ENCODE measurements around the gene LGR6. TPM values are rescaled to one million over a fixed set of nuclear protein-coding genes. Genes with fewer than 3 reads are reported as not detected.

LGR6 gene
- total and polyA plus RNA-seq, 2 donors: 0.37 to 3.8 TPM

GRCh38 chr1:202221911-202222909 lies 28.6 kb downstream of the LGR6 start:
- no peak overlapping the region for H3K27ac ChIP-seq (ENCODE audit: low read depth)
- H3K4me1 ChIP-seq (ENCODE audit: insufficient read depth): no peaks in the 10 kb centered on the region
- DNase-seq (ENCODE audit: extremely low spot score): peak; percentile 73
- no peak overlapping the region for H3K4me3 ChIP-seq (ENCODE audit: low read depth, low read length)
- H3K36me3 ChIP-seq (ENCODE audit: insufficient read depth): no peaks in the 10 kb centered on the region
- 65% methylated on average over 19 of the region's 19 CpGs for WGBS

GRCh38 chr1:202223121-202223860 lies 29.7 kb downstream of the LGR6 start:
- no peak for DNase-seq (ENCODE audit: extremely low spot score)
- H3K4me3 ChIP-seq (ENCODE audit: low read depth, low read length): no peak overlapping the region
- 35% methylated on average over 7 of the region's 7 CpGs for WGBS
- no peaks in the 10 kb centered on the region for H3K4me1 ChIP-seq (ENCODE audit: insufficient read depth)
- no peaks in the 10 kb centered on the region for H3K36me3 ChIP-seq (ENCODE audit: insufficient read depth)
- H3K27ac ChIP-seq (ENCODE audit: low read depth): no peak overlapping the region

- Histone ChIP-seq H3K27ac (ENCODE audit: low read depth) (no peak overlapping the region), H3K36me3 (ENCODE audit: insufficient read depth) (no peaks in the 10 kb centered on the region), H3K4me3 (ENCODE audit: low read depth, low read length) (no peak overlapping the region), H3K4me1 (ENCODE audit: insufficient read depth) (no peaks in the 10 kb centered on the region)
- no peak for DNase-seq (ENCODE audit: extremely low spot score)
- 89% methylated on average over 8 of the region's 8 CpGs for WGBS
Observed at GRCh38 chr1:202224453-202224852, 30.9 kb downstream of the LGR6 start.

DNA sequence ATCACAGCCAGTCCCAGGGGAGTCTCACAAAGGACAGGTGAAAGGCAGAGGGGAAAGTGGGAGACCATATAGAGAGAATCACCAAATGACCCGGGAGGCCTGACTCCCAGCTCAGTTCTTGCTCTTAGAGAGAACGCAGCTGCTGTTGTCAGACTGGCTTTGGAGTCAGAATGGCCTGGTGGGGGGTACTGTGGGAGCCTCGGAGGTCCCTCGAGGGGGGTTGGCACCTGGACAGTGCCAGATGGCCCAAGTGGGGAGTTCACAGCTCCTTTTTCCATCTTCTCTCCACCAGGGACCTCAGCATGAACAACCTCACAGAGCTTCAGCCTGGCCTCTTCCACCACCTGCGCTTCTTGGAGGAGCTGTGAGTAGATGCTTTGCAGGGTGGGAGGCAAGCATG lies 31.5 kb downstream of the LGR6 start:
- no peak overlapping the region for H3K27ac ChIP-seq (ENCODE audit: low read depth)
- WGBS: 68% methylated on average over 5 of the region's 5 CpGs
- H3K36me3 ChIP-seq (ENCODE audit: insufficient read depth): no peaks in the 10 kb centered on the region
- H3K4me3 ChIP-seq (ENCODE audit: low read depth, low read length): no peak overlapping the region
- no peaks in the 10 kb centered on the region for H3K4me1 ChIP-seq (ENCODE audit: insufficient read depth)
- DNase-seq (ENCODE audit: extremely low spot score): no peak

DNA sequence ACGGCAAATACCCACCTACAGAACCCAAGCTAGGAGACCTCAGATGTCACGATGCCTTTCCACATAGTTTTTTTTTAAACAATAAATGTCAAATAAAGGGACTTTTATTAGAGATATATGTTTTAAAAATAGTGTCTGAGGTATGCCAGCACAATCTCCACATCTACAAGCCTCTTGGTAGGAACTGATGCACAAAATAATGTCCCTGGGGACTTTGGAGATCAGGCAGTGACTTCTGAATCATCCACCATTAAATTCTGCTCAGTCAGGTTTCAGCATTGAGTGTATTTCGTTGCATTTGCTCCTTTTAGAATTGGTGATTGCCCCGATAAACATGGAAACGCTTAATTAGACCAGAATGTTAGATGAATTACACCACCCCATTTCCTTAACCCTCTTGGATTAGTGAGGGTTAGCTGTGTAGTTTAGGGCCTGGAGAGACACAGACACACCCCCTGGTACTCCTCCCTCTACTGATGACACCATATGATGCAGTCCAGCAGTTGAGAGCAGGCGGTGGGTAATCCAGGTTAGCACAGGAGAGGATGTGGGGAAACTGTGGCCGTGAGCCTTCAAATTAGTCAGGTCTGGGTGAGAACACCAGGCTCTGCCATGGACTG lies 33.6 kb downstream of the LGR6 start:
- WGBS: 79% methylated on average over 7 of the region's 7 CpGs
- H3K36me3 ChIP-seq (ENCODE audit: insufficient read depth): no peaks in the 10 kb centered on the region
- no peak overlapping the region for H3K4me3 ChIP-seq (ENCODE audit: low read depth, low read length)
- no peak overlapping the region for H3K27ac ChIP-seq (ENCODE audit: low read depth)
- no peaks in the 10 kb centered on the region for H3K4me1 ChIP-seq (ENCODE audit: insufficient read depth)
- no peak for DNase-seq (ENCODE audit: extremely low spot score)

- 86% methylated on average over 2 of the region's 2 CpGs for WGBS
- Histone ChIP-seq H3K36me3 (ENCODE audit: insufficient read depth) (no peaks in the 10 kb centered on the region), H3K4me1 (ENCODE audit: insufficient read depth) (no peaks in the 10 kb centered on the region), H3K4me3 (ENCODE audit: low read depth, low read length) (no peak overlapping the region), H3K27ac (ENCODE audit: low read depth) (no peak overlapping the region)
- no peak for DNase-seq (ENCODE audit: extremely low spot score)
Observed at GRCh38 chr1:202227997-202228401, 34.4 kb downstream of the LGR6 start.

DNA sequence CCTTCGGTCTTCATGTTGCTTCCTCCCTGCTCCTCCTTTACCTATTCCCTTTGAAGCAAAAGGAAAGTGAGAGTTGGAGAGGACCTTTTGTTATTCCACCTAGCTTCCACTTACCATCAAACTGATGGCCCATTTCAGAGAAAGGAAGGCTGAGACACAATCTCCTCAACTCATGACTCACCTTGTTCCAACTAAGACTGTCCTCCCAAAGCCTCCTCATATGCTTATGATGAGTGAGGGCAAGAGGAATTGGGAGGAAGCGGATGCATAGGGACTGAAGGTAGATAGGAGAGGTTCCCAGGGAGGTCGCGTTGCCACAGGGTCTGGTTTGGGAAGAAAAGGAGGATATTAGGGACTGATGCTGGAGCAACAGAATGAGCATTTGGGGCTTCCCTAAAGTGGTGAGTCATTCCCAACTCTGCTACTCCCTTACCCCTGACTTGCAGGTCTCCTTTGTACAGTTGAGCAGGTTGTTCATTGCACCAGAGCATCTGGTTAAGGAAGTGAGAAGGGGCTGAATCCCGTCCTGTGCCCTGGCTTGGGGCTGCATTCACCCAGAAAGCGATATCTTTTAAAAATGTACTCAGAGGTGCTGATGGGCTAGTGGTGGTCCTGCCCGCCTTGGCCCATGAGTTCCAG lies 35.0 kb downstream of the LGR6 start:
- WGBS: 92% methylated on average over 7 of the region's 7 CpGs
- no peaks in the 10 kb centered on the region for H3K4me1 ChIP-seq (ENCODE audit: insufficient read depth)
- no peak overlapping the region for H3K4me3 ChIP-seq (ENCODE audit: low read depth, low read length)
- H3K27ac ChIP-seq (ENCODE audit: low read depth): no peak overlapping the region
- no peaks in the 10 kb centered on the region for H3K36me3 ChIP-seq (ENCODE audit: insufficient read depth)
- DNase-seq (ENCODE audit: extremely low spot score): no peak

GRCh38 chr1:202229376-202229775 lies 35.8 kb downstream of the LGR6 start:
- Histone ChIP-seq H3K4me3 (ENCODE audit: low read depth, low read length) (no peak overlapping the region), H3K27ac (ENCODE audit: low read depth) (no peak overlapping the region), H3K4me1 (ENCODE audit: insufficient read depth) (no peaks in the 10 kb centered on the region), H3K36me3 (ENCODE audit: insufficient read depth) (no peaks in the 10 kb centered on the region)
- DNase-seq (ENCODE audit: extremely low spot score): no peak
- WGBS: 35% methylated on average over 5 of the region's 5 CpGs

GRCh38 chr1:202230061-202230938 lies 36.7 kb downstream of the LGR6 start:
- 74% methylated on average over 10 of the region's 10 CpGs for WGBS
- Histone ChIP-seq H3K4me3 (ENCODE audit: low read depth, low read length) (no peak overlapping the region), H3K36me3 (ENCODE audit: insufficient read depth) (no peaks in the 10 kb centered on the region), H3K27ac (ENCODE audit: low read depth) (no peak overlapping the region), H3K4me1 (ENCODE audit: insufficient read depth) (no peaks in the 10 kb centered on the region)
- no peak for DNase-seq (ENCODE audit: extremely low spot score)

DNA sequence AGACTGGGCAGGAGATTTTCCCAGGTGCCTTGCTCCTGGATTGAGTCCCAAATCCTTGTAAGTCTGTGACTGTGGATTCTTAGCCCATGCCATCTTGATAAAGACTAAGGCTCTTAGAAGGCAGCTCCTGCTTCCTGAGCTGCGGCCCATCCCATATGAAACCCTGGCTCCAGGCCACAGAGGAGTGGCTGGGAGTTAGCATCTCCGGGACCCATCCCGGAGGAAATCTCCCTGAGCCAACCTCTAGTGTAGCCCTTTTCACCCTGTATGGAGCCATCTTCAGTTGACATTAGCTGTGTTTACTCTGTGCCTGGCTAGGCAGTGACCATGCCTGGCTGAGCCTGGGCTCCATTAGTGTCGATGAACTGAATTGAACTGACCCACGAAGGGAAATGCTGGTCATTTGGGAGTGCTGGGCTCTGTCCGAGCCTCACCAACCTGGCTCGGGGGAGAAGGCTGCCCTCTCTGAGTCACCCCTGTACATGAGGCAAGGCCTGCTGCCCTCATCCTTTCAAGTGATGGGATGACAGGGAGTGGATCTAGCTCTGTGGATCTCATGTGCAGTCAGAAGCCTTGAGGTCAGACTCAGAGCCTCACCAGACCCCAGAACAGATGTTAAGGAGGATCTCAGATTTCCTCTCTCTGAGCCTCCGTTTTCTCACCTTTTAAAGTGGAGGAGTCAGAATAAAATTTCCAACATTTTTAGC lies 37.5 kb downstream of the LGR6 start:
- Histone ChIP-seq H3K36me3 (ENCODE audit: insufficient read depth) (no peaks in the 10 kb centered on the region), H3K4me1 (ENCODE audit: insufficient read depth) (no peaks in the 10 kb centered on the region), H3K27ac (ENCODE audit: low read depth) (no peak overlapping the region), H3K4me3 (ENCODE audit: low read depth, low read length) (no peak overlapping the region)
- no peak for DNase-seq (ENCODE audit: extremely low spot score)
- 70% methylated on average over 8 of the region's 8 CpGs for WGBS

- H3K4me1 ChIP-seq (ENCODE audit: insufficient read depth): no peaks in the 10 kb centered on the region
- H3K27ac ChIP-seq (ENCODE audit: low read depth): no peak overlapping the region
- no peak for DNase-seq (ENCODE audit: extremely low spot score)
- H3K36me3 ChIP-seq (ENCODE audit: insufficient read depth): no peaks in the 10 kb centered on the region
- WGBS: 90% methylated on average over 4 of the region's 4 CpGs
- no peak overlapping the region for H3K4me3 ChIP-seq (ENCODE audit: low read depth, low read length)
Observed at GRCh38 chr1:202233171-202233570, 39.6 kb downstream of the LGR6 start.

- 81% methylated on average over 2 of the region's 2 CpGs for WGBS
- Histone ChIP-seq H3K36me3 (ENCODE audit: insufficient read depth) (no peaks in the 10 kb centered on the region), H3K27ac (ENCODE audit: low read depth) (no peak overlapping the region), H3K4me3 (ENCODE audit: low read depth, low read length) (no peak overlapping the region), H3K4me1 (ENCODE audit: insufficient read depth) (no peaks in the 10 kb centered on the region)
- DNase-seq (ENCODE audit: extremely low spot score): no peak
Observed at GRCh38 chr1:202233804-202234203, 40.2 kb downstream of the LGR6 start.
